ENCODE measurements around the gene WNT6.

The WNT6 gene

DNA sequence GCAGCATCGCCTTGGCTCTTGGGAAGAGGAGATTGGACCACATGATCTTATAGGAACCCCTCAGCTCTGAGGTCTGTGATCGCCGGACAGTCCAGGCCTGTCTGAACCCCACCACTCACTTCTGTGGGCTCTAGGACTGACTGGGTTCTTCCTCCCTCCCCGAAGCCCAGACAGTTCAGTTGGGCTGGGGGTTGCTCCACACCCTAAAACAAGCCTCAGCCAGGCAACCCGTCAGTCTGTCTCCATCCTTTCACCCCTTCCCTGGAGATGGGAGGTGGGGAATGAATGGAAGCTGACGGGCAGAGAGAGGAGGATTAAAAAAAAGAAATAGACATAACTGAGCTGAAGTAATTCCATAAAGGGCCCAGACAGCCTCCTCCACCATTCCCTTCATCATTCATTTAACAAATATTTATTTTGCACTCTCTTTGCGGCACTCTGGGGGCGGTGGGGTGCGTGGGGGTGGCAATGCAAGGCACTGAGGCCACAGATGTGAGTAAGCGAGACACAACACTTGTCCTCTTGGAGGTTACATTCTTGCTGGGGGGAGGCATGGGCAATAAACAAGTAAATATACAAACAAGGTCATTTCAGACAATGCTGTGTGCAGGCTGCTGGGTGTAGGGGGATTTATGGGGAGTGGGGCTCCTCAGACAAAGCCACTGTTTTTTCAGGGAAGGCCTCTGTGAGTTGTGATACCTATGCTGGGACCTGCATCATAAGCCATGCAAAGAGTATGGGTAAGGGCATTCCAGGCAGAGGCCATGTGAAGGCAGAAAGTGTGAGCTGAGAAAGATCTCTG, 33.9 kb downstream of the WNT6 start:
- no peak for DNase-seq (ENCODE audit: low read depth)

- no peak for DNase-seq (ENCODE audit: low read depth)
These were observed 34.7 kb downstream of the WNT6 start for GRCh38 chr2:218894151-218894879.

GRCh38 chr2:218894880-218895157, 35.2 kb downstream of the WNT6 start:
- no peak for DNase-seq (ENCODE audit: low read depth)

DNA sequence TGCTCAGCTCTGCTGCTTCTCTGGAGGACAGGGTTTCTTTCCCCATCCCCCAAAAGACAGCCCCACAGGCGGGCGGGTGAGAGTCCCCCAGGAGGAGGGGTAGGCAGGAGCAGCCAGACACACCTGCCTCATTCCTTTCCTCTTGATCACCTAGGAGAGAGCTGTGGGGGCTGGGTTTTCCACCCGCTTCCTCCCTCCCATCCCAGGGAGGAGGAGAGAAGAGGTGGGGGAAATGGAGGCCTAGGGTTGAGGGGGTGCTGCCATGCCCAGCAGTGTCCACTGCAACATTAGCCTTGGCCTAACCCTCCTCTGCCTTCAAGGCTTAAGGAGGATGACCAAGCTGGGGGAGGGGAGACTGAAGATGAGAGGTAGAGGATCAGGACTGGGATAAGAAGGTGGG, 35.7 kb downstream of the WNT6 start:
- no peak for DNase-seq (ENCODE audit: low read depth)

DNA sequence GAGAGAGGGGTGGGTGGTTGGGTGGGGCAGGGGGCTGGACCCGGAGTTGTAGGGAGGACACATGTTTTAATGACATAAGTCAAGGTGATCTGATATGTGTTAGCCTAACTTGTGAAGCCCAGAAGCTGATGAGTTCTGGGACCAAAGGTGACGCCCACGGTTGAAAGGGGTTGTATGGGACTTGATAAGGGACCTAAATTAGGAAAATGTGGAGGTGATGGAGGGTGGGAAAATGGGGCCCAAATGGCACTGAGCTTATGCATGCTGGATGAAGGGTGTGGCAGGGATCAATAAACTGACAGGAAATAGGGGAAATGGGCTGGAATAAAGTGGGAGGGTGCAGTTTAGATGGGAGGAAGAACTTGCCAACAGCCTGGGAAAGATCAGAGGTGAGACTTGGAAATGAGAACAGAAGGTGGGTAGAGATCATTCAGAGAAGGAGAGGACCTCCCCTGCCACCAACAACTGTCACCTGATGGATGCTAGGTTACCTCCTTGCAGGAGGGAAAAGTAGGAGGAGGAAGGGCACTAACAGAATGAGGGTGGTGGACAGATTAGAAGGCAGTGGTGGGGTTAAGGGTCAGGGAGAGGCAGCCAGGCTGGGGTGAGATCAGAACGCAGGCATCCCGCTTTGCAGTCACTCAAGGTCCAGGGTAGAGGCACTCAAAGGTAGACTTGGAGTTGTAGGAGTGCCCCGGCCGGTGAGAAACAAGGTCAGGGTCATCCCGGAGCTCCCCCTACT, 36.3 kb downstream of the WNT6 start:
- DNase-seq (ENCODE audit: low read depth), result no peak

DNA sequence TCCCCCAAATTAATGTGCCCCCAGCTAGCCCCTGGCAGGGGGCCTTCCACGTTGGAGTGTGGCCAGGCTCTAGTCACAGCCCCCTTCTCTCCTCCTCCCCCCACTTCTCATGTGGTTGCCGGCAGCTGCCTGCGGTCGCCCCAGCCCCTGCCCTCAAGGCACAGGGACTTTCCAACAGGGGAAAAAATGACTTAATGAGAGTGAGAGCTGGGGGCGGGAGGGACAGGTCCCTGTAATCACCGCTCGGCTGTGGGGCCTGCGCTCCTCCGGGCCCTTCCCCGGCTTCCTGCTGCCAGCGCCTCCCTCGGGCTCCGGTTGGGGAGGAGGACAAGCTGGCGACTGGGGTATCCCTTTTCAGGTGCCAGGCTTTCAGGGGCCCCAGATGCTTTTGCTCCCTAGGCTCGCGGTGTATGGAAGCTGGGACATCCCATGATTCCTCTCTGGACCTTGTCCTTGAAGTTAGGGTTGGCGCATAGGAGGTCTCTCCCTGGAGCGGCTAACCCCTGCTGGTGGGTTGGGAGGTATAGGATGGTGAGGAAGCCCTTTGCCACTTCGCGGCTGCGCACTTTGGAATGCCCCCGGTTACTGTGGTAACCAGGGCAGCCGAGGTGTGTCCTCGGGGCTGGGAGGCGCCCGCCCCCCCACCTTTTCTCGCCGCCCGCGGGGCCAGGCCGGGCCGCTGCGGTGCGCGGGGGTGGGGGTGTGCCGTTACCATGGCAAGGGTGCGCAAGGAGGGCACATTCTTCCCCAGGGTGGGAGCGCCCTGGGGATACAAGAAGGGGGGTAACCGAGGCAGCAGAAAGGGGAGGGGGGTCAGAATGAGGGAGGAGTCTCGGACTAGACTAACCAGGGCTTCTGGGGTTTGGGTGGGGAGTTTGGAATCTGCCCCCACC, 37.1 kb downstream of the WNT6 start:
- peak; percentile 85 for DNase-seq (ENCODE audit: low read depth)

DNA sequence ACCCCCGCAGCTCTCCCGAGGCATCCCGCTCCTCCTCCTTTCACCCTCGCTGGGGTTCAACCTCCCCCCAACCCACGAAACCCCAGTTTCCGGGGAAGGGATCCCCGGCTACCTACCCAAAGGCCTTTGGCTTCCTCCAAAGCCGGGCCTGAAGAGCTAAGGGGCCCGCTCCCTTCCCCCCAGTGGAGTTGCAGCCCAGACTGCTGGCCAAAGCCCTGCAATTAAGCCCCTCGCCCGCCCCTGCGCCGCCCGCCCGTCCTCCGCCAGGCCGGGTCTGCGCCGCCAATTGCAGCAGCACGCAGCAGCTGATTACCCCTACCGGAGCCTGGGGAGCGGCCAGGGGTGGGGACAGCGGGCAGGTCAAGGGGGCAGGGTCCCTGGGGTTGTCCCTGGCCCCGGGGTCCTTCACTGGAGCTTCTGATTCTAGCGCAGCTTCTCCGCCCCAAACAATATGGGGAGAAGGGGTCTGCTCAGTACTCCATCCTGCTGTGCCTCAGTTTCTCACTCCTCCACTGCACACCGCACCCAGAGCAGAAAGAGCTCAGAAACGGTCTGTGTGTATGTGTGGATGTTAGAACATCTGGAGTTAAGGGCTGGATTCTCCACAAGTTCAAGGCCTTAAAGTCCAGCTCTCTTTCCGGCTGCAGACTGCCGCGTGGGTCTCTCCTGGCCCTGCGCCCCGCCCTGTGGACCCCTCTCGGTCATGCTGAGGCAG, 37.9 kb downstream of the WNT6 start:
- no peak for DNase-seq (ENCODE audit: low read depth)

DNA sequence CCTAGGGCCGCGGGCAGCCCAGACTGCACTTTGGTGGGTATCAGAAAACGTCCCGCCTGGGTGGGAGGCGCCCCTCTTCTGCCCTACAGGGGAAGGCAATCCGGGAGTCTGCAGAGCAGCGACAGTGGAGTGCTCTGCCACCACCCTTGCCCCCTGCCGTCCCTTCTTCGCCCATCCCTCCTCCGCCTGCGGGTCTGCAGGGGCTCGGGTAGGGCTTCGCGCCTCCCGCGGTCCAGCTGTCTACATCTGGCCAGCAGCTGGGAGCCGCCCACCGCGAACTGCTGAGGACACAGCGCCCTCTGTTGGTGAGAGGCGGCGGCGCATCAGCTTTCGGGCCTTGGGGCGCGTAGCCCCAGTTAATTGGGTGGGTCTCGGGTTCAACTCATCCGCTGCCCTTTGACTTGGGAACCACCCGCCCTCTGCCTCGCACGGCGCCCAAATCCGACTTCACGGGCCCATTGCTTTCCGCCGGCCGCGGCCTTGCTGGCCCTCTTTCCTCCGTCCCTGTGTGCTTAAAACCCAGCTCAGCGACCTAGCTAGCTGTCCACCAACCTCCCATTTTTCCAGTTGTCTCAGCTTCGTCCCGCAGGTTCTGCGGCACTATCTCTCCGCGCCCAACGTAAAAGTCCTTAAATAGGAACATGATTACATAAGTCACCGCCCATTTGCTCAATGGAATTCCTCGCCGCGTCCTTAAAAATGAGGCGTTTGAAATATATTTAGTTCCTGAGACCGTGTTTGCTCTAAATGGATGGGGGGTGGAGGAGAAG, 38.7 kb downstream of the WNT6 start:
- peak; percentile 71 for DNase-seq (ENCODE audit: low read depth)

DNA sequence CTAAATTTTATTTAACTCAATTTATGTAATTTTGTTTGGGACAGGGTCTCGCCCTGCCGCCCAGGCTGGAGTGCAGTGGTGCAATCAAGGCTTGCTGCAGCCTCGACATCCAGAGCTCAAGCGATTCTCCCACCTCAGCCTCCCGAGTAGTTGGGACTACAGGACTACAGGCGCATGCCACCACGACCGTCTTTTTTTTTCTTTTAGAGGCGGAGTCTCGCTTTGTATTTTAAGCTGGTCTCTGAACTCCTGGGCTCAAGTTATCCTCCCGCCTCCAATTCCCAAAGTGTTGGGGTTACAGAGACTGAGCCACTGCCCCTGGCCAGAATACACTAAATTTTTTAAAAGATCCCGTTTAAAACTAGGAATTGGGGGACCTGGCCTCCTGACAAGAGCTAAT, 39.5 kb downstream of the WNT6 start:
- DNase-seq (ENCODE audit: low read depth), result no peak

DNA sequence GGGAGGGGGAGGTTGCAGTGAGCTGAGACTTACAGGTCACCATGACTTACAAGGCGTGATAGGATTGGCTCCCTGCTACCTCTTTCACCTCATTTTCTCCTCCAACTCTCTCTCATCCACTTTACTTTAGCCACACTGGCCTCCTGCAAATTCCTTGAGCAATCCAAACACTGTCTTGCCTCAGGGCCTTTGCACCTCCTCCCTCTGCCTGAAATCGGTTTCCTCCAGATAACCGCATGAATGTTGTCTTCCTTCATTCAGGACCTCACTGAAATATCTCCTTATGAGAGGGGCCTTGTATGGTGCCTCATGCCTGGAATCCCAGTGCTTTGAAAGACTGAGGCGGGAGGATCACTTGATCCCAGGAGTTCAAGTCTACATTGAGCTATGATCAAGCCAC, 42.8 kb downstream of the WNT6 start:
- no peak for DNase-seq (ENCODE audit: low read depth)

DNA sequence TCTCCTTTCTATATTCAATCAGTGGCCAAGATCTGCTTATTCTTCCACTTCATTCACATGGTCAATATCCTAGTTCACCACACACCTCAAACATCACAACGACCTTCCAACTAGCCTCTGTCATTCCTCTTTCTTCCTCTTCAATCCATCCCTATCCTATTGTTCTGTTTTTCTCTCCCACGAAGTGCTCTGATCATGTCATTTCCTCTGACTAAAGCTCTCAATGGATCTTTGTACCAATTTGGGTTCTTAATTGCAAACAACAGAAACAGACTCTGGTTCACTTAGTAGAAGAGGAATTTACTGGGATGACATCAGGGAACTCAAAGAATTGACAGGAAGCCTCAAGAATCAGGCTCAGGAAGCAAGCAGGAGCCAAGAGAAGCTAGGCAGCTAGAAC, 44.6 kb downstream of the WNT6 start:
- no peak for DNase-seq (ENCODE audit: low read depth)

DNA sequence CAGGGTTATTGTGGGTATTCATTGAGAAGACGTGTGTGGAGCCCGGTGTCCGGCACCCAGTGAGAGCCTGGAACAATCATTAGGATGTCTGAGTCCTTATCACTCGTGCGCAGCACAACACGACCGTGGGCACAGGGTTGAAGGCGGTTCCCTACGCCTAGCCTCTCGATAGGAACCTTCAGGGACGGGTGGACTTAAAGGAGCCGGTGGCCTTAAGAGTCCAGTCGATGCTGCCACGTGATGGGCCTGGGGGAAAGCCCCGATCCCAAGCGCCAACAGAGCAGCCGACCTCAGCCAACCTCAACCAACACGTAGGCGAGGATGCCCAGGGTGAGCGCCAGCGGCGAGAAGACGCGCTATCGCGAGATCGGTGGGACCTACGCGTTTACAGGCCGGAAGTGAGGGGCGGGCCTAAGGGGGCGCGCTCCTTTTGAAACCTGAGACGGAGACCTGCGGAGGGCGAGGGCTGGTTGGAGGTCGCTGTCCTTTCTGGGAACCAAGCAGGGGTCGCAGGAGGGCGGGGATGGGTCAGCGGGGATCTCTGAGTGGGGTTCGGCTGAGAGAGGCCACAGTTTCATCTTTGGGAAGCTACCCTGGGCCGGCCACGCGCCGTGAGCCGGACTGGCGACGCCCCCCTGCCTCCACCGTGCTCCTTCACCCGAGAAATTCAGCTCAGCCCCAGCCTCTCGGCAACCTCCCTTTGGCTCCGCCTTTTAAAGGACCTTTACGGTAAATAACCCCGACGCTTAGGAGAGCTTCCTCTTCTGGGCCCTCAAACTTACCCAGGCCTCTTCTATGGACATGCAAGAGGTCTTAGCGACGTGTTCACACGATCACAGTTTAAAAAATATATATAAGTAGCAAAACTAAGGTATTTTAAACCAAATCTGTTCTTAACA, 49.4 kb downstream of the WNT6 start:
- DNase-seq (ENCODE audit: low read depth), result peak; percentile 80

DNA sequence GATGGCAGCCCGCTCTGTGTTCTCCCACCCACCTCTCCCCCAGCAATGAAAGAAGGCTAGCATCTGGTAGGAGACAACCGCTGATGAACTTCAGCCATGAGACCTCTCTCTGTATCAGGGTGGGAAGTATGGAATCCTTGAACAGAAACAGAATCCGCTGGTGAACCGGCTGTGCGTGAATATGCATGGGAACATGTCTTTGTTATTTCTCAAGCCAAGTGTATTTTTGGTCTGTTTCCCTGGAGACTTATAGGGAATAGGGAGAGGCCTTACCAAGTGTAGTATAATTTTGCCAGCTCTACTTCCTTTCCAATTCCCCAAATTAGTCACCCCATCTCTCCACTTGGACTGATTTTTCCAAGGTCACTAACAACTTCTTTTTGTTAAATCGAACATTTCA, 51.1 kb downstream of the WNT6 start:
- DNase-seq (ENCODE audit: low read depth), result no peak

DNA sequence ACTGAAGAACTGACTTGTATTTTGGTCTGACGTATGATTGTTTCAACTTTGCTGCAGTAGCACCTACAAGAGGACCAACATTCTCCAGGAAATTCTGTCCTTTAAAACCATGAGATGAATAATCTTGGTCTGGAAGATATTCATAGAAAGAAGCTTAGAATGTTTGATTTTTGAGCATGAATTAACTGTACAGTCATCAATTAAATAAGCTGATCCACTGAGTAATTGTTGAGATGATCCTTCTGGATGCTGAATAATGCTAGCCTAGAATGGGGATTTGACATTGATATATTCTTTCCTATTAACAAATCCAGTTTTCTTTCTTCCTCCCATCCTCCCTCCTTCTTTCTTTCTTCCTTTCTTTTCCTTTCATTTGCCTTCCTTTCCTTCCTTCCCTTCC, 60.9 kb downstream of the WNT6 start:
- no peak for DNase-seq (ENCODE audit: low read depth)
